Stimulated activated CD8-positive, alpha-beta memory T cell treated with anti-CD3 and anti-CD28 coated beads, Interleukin-4, amount 100 ng/mL, for 24 hours (primary cell): ENCODE data around the gene ANKDD1B.

ENCODE experiments used
- DNase-seq: peaks from one replicate; pipeline ENCODE4 v3.0.0-alpha.2; 2020; ENCODE audit warnings: low read depth

Gene ANKDD1B

GRCh38 chr5:75616971-75617621 lies 5.8 kb downstream of the ANKDD1B start:
- DNase-seq, result no peak

GRCh38 chr5:75617736-75618352 lies 6.6 kb downstream of the ANKDD1B start:
- no peak for DNase-seq

- DNase-seq, result no peak
These were observed 9.1 kb downstream of the ANKDD1B start for GRCh38 chr5:75620184-75620959.

- no peak for DNase-seq
These were observed 11.3 kb downstream of the ANKDD1B start for GRCh38 chr5:75622564-75622963.

GRCh38 chr5:75623846-75624245 lies 12.6 kb downstream of the ANKDD1B start:
- DNase-seq, result no peak

GRCh38 chr5:75626959-75627358 lies 15.7 kb downstream of the ANKDD1B start:
- DNase-seq, result no peak

GRCh38 chr5:75627801-75628200 lies 16.5 kb downstream of the ANKDD1B start:
- no peak for DNase-seq

- no peak for DNase-seq
These were observed 19.6 kb downstream of the ANKDD1B start for GRCh38 chr5:75630875-75631274.

- no peak for DNase-seq
These were observed 21.1 kb downstream of the ANKDD1B start for GRCh38 chr5:75632321-75632720.

GRCh38 chr5:75637949-75638348 lies 26.7 kb downstream of the ANKDD1B start:
- DNase-seq, result no peak

- DNase-seq, result no peak
These were observed 28.5 kb downstream of the ANKDD1B start for GRCh38 chr5:75639535-75640311.

- DNase-seq, result no peak
These were observed 29.1 kb downstream of the ANKDD1B start for GRCh38 chr5:75640395-75640794.

- DNase-seq, result no peak
These were observed 29.6 kb downstream of the ANKDD1B start for GRCh38 chr5:75640826-75641225.

GRCh38 chr5:75648712-75649111 lies 37.5 kb downstream of the ANKDD1B start:
- DNase-seq, result no peak

- DNase-seq, result no peak
These were observed 40.5 kb downstream of the ANKDD1B start for GRCh38 chr5:75651575-75652238.

- no peak for DNase-seq
These were observed 42.3 kb downstream of the ANKDD1B start for GRCh38 chr5:75653521-75653920.

GRCh38 chr5:75654693-75655295 lies 43.5 kb downstream of the ANKDD1B start:
- no peak for DNase-seq

GRCh38 chr5:75656311-75657003 lies 45.2 kb downstream of the ANKDD1B start:
- no peak for DNase-seq

GRCh38 chr5:75659791-75660450 lies 48.7 kb downstream of the ANKDD1B start:
- DNase-seq, result no peak
